H9 (cell line): ENCODE data around the gene GRIP2. TPM values are rescaled to one million over a fixed set of nuclear protein-coding genes. Genes with fewer than 3 reads are reported as not detected.

Experiments
- DNase-seq: peaks from one replicate; pipeline ENCODE4 v3.0.0-alpha.2; 2017
- H2AFZ ChIP-seq: one replicate; pipeline ENCODE4 v1.6.1; 2013; ENCODE audit warnings: mild to moderate bottlenecking, low read length, control low read depth, moderate library complexity
- H2AK5ac ChIP-seq: 2 replicates; pipeline ENCODE4 v1.6.1; 2013; ENCODE audit warnings: low read length, control low read depth, mixed read lengths; ENCODE audit not compliant: insufficient read length
- H2BK120ac ChIP-seq: one replicate; pipeline ENCODE4 v1.6.1; 2013; ENCODE audit warnings: low read depth, mild to moderate bottlenecking, low read length, control low read depth, inconsistent platforms; ENCODE audit not compliant: poor library complexity, severe bottlenecking
- H2BK12ac ChIP-seq: 2 replicates; pipeline ENCODE4 v1.6.1; 2013; ENCODE audit warnings: low read length, control low read depth, mixed read lengths, low read depth; ENCODE audit not compliant: insufficient read length
- H2BK15ac ChIP-seq: 2 replicates; pipeline ENCODE4 v1.6.1; 2013; ENCODE audit warnings: low read depth, low read length, control low read depth
- H2BK20ac ChIP-seq: one replicate; pipeline ENCODE4 v1.6.1; 2013; ENCODE audit warnings: low read depth, mild to moderate bottlenecking, low read length, control low read depth, inconsistent platforms; ENCODE audit not compliant: poor library complexity, severe bottlenecking
- H2BK5ac ChIP-seq: 2 replicates; pipeline ENCODE4 v1.6.1; 2013; ENCODE audit warnings: low read length, control low read depth, mixed read lengths; ENCODE audit not compliant: insufficient read length
- H3K14ac ChIP-seq: 2 replicates; pipeline ENCODE4 v1.6.1; 2013; ENCODE audit warnings: low read length, control low read depth; ENCODE audit not compliant: insufficient read depth
- H3K18ac ChIP-seq: 2 replicates; pipeline ENCODE4 v1.6.1; 2013; ENCODE audit warnings: low read depth, mild to moderate bottlenecking, mixed read lengths, low read length, control low read depth; ENCODE audit not compliant: insufficient read length
- H3K23ac ChIP-seq: 2 replicates; pipeline ENCODE4 v1.6.1; 2013; ENCODE audit warnings: low read length, control low read depth, mixed read lengths, low read depth; ENCODE audit not compliant: insufficient read length
- H3K23me2 ChIP-seq: 2 replicates; pipeline ENCODE4 v1.6.1; 2013; ENCODE audit warnings: low read depth, mild to moderate bottlenecking, mixed read lengths, low read length, control low read depth; ENCODE audit not compliant: insufficient read length, poor library complexity, severe bottlenecking
- H3K27ac ChIP-seq: 2 replicates; pipeline ENCODE4 v1.5.1; 2013; ENCODE audit warnings: low read length, control low read depth, mixed read lengths, low read depth; ENCODE audit not compliant: insufficient read length
- H3K27me3 ChIP-seq: 2 replicates; pipeline ENCODE4 v1.6.1; 2013; ENCODE audit warnings: low read length, control low read depth, inconsistent platforms; ENCODE audit not compliant: insufficient read depth
- H3K4ac ChIP-seq: 2 replicates; pipeline ENCODE4 v1.6.1; 2013; ENCODE audit warnings: low read depth, mild to moderate bottlenecking, control low read depth, inconsistent platforms, low read length, moderate library complexity
- H3K4me1 ChIP-seq: 2 replicates; pipeline ENCODE4 v1.6.1; 2013; ENCODE audit warnings: low read length, control low read depth, inconsistent platforms; ENCODE audit not compliant: insufficient read depth
- H3K4me2 ChIP-seq: 2 replicates; pipeline ENCODE4 v1.6.1; 2013; ENCODE audit warnings: low read length, control low read depth, mixed read lengths; ENCODE audit not compliant: insufficient read length, insufficient read depth
- H3K56ac ChIP-seq: 2 replicates; pipeline ENCODE4 v1.6.1; 2013; ENCODE audit warnings: low read depth, mild to moderate bottlenecking, mixed read lengths, low read length, control low read depth; ENCODE audit not compliant: insufficient read length
- H3K79me1 ChIP-seq: 2 replicates; pipeline ENCODE4 v1.6.1; 2013; ENCODE audit warnings: low read depth, mild to moderate bottlenecking, moderate library complexity, low read length, control low read depth, inconsistent platforms; ENCODE audit not compliant: insufficient read depth, poor library complexity, severe bottlenecking
- H3K79me2 ChIP-seq: 2 replicates; pipeline ENCODE4 v1.6.1; 2013; ENCODE audit warnings: low read length, control low read depth, inconsistent platforms; ENCODE audit not compliant: insufficient read depth
- H3K9ac ChIP-seq: 2 replicates; pipeline ENCODE4 v1.6.1; 2013; ENCODE audit warnings: low read length, control low read depth, mixed read lengths; ENCODE audit not compliant: insufficient read length; ENCODE audit errors: extremely low read depth
- H3K9me3 ChIP-seq: one replicate; pipeline ENCODE4 v1.6.1; 2013; ENCODE audit warnings: low read depth, low read length, inconsistent platforms; ENCODE audit not compliant: control insufficient read depth
- H3T11ph ChIP-seq: one replicate; pipeline ENCODE4 v1.6.1; 2013; ENCODE audit warnings: mild to moderate bottlenecking, low read length, control low read depth, inconsistent platforms
- H4K20me1 ChIP-seq: one replicate; pipeline ENCODE4 v1.6.1; 2013; ENCODE audit not compliant: control insufficient read depth, insufficient read length, insufficient read depth
- H4K5ac ChIP-seq: 2 replicates; pipeline ENCODE4 v1.6.1; 2013; ENCODE audit warnings: low read depth, mild to moderate bottlenecking, mixed read lengths, low read length, control low read depth; ENCODE audit not compliant: insufficient read length
- H4K8ac ChIP-seq: replicated peaks from 2 replicates; pipeline ENCODE4 v1.6.1; 2013; ENCODE audit warnings: low read length, control low read depth, mixed read lengths, low read depth; ENCODE audit not compliant: insufficient read length
- H4K91ac ChIP-seq: 2 replicates; pipeline ENCODE4 v1.6.1; 2013; ENCODE audit warnings: low read depth, mild to moderate bottlenecking, moderate library complexity, mixed read lengths, low read length, control low read depth; ENCODE audit not compliant: insufficient read length
- H3K27ac Mint-ChIP-seq, 3 experiments: 2 replicates in 2 of 3; 3 replicates in 1 of 3; pipeline ENCODE4 v1.8.0; 2020 to 2021; ENCODE audit warnings: mixed read lengths in 3 of 3, mild to moderate bottlenecking in 1 of 3, moderate library complexity in 1 of 3
- H3K27me3 Mint-ChIP-seq: 2 replicates; pipeline ENCODE4 v1.8.0; 2021; ENCODE audit warnings: low read depth, mild to moderate bottlenecking, moderate library complexity, mixed read lengths
- H3K36me3 Mint-ChIP-seq, 3 experiments: 2 replicates in 2 of 3; 3 replicates in 1 of 3; pipeline ENCODE4 v1.8.0; 2020 to 2021; ENCODE audit warnings: low read depth in 3 of 3, mixed read lengths in 3 of 3; ENCODE audit not compliant: insufficient read depth in 1 of 3
- H3K4me1 Mint-ChIP-seq, 2 experiments: 2 replicates each; pipeline ENCODE4 v1.8.0; 2020; ENCODE audit warnings: mixed read lengths in 2 of 2
- H3K4me3 Mint-ChIP-seq, 2 experiments: 2 replicates in 1 of 2; 3 replicates in 1 of 2; pipeline ENCODE4 v1.8.0; 2020 to 2021; ENCODE audit warnings: mild to moderate bottlenecking in 2 of 2, mixed read lengths in 2 of 2, moderate library complexity in 1 of 2
- H3K9me3 Mint-ChIP-seq, 2 experiments: 2 replicates in 1 of 2; 3 replicates in 1 of 2; pipeline ENCODE4 v1.8.0; 2020; ENCODE audit warnings: mild to moderate bottlenecking in 2 of 2, mixed read lengths in 2 of 2, moderate library complexity in 1 of 2
- CTCF ChIP-seq: fragments of 200-600 bp; sonication (generic); conservative IDR thresholded peaks from 3 replicates; pipeline ENCODE4 v1.8.0; 2021; ENCODE audit warnings: antibody characterized with exemption, mild to moderate bottlenecking
- WGBS: extraction: QIAGEN DNeasy Blood & Tissue Kit; methylation state at CpG from one replicate; pipeline ENCODE4 v1.1.7; 2013; ENCODE audit warnings: missing lambda C conversion rate, low lambda C conversion rate, mixed read lengths; ENCODE audit not compliant: insufficient read length; ENCODE audit errors: extremely low coverage; 5-methylcytosine and 5-hydroxymethylcytosine counted together
- total RNA-seq: library from RNA; stranded (reverse); gene quantifications from 2 replicates; pipeline ENCODE4 v1.2.1, GENCODE V29; 2021

Gene GRIP2
- total RNA-seq, 1 experiment from 2014 or later: 3.1 TPM

GRCh38 chr3:14479591-14479990, 60.6 kb downstream of the GRIP2 start:
- Histone ChIP-seq H4K5ac (no peak overlapping the region), H3K23me2 (no peaks in the 10 kb centered on the region), H3K18ac (no peak overlapping the region), H3K4me2 (no peak overlapping the region), H3K9ac (no peak overlapping the region), H3T11ph (no peak overlapping the region), H3K79me1 (no peaks in the 10 kb centered on the region), H3K9me3 (no peaks in the 10 kb centered on the region), H2BK20ac (no peak overlapping the region), H3K4me1 (no peaks in the 10 kb centered on the region), H4K8ac (no peak overlapping the region), H3K79me2 (no peaks in the 10 kb centered on the region), H4K20me1 (no peaks in the 10 kb centered on the region), H3K27me3 (no peaks in the 10 kb centered on the region), H2AFZ (no peak overlapping the region), H3K27ac (no peak overlapping the region), H2AK5ac (no peak overlapping the region), H4K91ac (no peak overlapping the region), H2BK15ac (no peak overlapping the region), H3K14ac (no peak overlapping the region), H3K23ac (no peak overlapping the region), H2BK12ac (no peak overlapping the region), H3K56ac (no peak overlapping the region), H2BK120ac (no peak overlapping the region), H3K4ac (no peak overlapping the region), H2BK5ac (no peak overlapping the region)
- Mint-ChIP-seq H3K27me3 (no peaks in the 10 kb centered on the region), H3K9me3 (no peaks in the 10 kb centered on the region; a peak in 1 of 5 replicates), H3K27ac (no peak overlapping the region), H3K36me3 (peaks cover 47 to 87% (median 57%) of the 10 kb centered on the region in 3 experiments), H3K4me1 (peaks cover 14 to 19% of the 10 kb centered on the region in 2 experiments), H3K4me3 (no peak overlapping the region)
- no peak for DNase-seq
- no peak for TF ChIP-seq CTCF
- WGBS: no CpG with 5 or more reads among the region's 6 CpGs
